ENCODE results near the gene CHRNB4.
"Not testable (repeated sequence)": the region's sequence is repeated elsewhere in the genome, so short reads cannot be mapped to it uniquely, and the experiment has no call there.

The CHRNB4 gene, protein sequence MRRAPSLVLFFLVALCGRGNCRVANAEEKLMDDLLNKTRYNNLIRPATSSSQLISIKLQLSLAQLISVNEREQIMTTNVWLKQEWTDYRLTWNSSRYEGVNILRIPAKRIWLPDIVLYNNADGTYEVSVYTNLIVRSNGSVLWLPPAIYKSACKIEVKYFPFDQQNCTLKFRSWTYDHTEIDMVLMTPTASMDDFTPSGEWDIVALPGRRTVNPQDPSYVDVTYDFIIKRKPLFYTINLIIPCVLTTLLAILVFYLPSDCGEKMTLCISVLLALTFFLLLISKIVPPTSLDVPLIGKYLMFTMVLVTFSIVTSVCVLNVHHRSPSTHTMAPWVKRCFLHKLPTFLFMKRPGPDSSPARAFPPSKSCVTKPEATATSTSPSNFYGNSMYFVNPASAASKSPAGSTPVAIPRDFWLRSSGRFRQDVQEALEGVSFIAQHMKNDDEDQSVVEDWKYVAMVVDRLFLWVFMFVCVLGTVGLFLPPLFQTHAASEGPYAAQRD

GRCh38 chr15:78641102-78641748 lies at the start of gene CHRNB4:
Gene CHRNB4 (minus strand): TSS chr15:78641210. CDS start chr15:78641133, 77 bp downstream.
- peak in 1 of 3 donors; percentile 36 for DNase-seq

DNA sequence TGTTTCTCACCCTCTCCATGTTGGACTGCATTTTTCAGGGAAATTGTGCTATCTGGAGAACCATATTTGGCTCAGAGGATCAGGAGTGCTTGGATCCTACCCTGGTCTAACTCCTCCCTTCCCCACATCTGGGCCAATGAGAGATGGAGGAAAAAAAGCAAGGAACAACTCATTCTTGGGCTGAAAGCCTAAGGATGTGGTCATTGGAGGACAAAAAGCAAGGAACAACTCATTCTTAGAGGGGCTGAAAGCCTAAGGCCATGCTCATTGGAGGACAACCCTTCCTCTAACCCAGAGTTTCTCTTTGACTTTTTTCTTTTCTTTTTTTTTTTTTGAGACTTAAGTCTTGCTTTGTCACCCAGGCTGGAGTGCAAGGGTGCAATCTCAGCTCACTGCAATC lies 48.6 kb upstream of the CHRNB4 start:
- DNase-seq, result no peak

DNA sequence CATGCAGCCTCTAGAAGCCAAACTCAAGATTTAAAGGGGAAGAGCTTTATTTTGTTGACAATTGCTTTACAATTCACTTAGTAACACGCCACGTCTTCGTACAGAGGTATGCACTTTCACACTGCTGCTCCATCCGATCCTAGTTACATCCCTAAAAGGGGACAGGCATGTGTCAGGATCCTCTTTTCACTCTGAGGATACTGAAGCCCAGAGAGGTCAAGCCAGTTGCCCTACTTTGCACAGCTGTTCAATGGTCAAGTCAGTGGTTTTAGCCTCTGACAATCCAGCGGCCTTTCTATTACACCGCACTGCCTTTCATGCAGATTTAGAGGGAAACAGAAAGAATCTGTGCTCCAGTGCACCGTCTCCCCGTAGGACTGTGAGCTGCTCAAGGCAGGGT lies 44.9 kb upstream of the CHRNB4 start:
- DNase-seq, result no peak

DNA sequence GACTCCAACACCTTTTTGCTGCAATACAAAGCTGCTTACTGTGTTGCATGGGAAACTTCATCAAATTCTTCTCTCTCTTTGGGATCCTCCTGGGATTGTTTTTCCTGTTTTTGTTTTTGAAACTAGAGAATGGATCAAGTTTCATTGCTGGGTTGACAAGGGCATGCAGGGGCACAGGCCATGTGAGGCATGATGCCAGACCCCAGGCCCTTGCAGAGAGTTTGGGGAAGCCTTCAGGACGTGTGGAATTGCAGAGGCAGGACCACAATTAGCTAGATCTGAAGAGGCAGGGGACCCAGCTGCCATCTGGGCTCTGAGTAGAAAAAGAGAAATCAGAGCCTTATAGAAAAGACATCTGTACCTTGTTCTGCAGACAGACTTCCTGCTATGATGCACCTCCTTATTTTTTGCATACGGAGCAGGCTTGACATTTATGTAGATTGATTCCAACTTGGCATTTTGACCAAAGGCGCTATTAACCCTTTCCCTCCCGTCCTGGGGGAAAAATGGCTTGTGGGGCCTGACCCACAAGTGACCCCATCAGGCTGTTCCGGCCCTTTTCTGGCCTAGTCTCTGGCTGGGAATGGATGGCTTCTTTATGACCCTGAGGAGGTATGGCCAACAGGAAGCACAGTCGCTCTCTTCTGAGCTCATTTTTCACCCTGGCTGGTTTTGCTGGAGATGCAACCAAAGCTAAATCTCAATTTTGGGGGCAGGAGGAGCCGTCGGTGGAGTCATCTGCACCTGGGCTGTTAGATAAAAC lies 44.3 kb upstream of the CHRNB4 start:
- DNase-seq, result no peak

DNA sequence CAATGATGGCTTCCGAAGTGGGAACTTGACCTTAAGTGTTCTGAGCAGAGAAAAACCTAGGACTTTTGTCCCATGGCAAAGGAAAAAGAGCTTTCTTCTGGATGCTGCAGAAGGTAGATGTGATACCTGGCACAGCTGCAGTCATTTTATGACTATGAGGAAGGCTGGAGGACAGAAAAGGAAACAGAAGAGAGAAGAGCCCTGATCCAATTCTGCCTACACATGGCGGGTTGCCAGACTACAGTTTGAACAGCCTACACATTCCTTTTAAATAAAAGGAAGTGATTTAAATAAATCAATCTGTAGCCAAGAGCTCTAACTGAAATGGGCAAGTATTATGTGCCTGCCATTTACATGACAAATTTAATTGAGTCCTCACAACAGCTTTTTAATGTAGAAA lies 43.6 kb upstream of the CHRNB4 start:
- peak; percentile 23 to 50 (median 47) for DNase-seq

DNA sequence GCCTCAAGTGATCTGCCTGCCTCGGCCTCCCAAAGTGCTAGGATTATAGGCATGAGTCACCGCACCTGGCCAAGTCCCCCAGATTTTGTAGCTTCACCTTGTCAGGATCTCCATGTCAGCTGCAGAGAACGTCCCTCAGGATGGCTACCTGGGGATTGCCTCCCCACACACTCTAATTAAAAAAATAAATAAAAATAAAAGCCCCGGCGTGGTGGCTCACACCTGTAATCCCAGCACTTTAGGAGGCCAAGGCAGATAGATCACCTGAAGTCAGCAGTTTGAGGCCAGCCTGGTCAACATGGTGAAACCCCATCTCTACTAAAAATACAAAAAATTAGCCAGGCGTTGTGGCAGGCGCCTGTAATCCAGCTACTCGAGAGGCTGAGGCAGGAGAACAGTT lies 42.6 kb upstream of the CHRNB4 start:
- not testable (repeated sequence) for DNase-seq

- DNase-seq, result no peak
Measured at GRCh38 chr15:78682693-78683410, 41.8 kb upstream of the CHRNB4 start.

DNA sequence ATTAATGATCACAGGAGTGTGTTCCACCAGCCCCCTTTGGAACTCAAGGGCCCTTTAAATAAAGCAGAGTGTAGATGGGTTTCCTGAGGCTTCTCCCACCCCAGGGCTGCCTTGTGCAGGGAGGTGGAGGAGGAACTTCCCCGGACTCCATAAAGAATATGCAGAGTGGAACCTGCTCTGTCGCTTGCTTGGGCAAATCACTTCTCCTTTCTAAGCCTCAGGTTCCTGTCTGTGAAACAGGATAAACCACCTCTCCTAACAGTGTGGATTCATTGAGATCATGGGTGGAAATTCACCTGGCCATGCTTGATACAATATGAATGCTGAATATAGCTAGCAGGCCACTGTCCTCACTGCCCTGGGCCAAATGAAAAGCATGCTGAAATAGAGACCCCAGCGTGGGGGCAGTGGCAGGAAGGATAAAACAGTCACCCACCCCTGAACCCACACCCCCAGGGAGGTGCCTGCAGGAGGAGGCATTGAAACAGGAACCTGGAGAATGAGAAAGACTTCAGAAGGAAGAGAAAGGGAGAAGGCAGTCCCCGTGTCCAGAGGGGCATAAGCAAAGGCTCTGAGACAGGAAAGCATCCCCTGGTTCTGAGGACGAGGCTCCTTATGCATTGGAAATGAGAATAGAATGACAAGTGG lies 41.1 kb upstream of the CHRNB4 start:
- DNase-seq, result peak in 2 of 3 donors; percentile 5 to 10

- DNase-seq, result no peak
Measured at GRCh38 chr15:78681281-78682003, 40.4 kb upstream of the CHRNB4 start.

GRCh38 chr15:78680431-78681075 lies 39.5 kb upstream of the CHRNB4 start:
- DNase-seq, result peak; percentile 53 to 61 (median 53)

GRCh38 chr15:78679089-78679511 lies 38.1 kb upstream of the CHRNB4 start:
- no peak for DNase-seq

GRCh38 chr15:78676424-78677110 lies 35.6 kb upstream of the CHRNB4 start:
- DNase-seq, result no peak

DNA sequence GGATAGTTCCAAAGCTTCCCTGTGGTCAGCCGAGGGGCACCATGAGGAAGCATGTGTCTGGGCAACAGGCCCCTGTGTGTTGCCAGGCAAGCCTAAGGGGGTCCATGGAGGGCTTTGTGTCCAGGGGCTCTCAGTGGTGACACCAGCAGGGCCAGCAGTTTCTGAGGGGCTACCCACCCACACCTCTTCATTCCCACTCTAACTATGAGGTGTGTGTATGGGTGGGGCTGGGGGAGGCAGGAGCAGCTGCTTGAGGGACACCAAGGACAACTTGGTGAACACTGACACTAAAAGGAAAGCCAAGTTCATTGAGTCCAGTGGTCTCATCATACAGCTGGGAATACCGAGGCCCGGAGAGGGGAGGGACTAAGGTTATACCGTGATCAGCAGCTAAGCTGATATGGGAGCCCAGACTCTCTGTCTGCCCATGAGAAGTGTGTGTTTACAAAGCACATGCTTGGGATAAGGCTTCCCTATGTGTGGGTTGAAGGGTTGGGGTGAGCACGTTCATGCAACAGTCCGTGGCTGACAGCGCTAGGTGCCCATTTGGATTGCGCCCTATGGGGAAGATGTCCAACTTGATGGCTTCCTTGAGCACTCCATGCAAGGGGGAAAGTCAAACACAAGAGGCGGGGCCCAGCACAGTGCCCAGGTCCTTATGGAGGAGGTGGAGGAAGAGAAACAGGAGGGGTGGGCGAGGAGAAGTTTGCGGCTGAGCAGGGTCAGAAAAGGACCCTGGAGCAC lies 34.8 kb upstream of the CHRNB4 start:
- no peak for DNase-seq

DNA sequence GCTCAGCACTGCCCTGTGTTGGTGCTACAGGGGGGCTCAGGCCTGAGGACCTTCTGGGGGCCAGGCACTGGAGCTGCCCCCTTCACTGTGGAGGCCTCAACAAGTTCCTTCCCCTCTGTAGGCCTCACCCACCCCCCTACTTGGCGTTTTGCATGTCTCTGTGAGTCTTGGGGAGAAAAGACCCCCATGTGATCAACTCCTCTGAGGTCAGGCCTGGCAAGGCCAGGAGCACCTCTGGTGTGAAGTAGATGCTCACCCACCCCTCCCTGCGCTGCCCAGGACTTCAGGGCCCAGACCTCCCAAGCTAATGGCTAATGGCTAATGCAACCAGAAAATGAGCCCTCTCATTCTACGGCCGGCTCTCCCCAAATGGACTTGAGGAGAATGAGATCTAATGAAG lies 34.2 kb upstream of the CHRNB4 start:
- DNase-seq, result no peak

DNA sequence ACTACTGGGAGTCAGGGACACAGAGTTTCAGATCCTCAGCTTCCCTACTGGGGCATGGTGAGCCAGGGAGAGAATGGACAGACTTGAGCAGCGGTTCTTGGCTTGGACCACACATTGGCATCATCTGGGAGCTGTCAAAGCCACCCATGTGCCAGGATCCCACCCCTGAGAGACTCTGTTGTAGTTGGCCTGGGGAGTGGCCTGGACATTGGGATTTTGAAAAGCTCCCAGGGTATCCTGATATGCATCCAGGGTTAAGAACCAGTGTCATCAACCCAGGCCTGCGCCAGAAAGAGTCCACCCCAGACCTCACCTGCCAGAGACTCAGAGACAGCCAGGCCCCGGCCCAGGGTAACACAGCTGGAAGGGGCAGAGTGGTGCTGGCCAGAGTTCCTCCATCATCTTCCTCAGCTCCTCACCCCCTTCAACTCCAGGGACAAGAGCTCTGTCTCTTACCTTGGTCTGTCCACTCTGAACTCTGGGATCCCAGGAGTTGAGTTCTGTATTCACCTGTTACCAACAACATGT lies 33.0 kb upstream of the CHRNB4 start:
- DNase-seq, result no peak

DNA sequence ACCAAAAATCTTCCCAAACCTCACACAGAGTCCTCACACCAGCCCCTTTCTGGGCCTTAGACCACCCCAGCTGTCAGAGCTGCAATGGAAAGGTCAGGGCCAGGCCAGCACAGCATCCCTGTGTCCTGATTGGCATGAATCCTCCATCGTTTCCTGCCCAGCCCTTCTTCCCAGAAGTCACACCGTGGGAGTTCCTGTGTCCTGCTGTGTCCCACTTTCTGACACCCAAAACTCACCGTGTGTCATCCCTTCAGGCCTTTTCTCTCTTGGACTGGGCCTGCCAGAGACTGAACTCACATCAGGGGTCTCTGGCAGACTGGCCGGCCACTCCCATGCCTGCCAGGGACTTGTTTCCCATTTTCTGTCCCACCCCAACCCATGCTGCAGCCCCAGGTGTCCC lies 32.5 kb upstream of the CHRNB4 start:
- no peak for DNase-seq

DNA sequence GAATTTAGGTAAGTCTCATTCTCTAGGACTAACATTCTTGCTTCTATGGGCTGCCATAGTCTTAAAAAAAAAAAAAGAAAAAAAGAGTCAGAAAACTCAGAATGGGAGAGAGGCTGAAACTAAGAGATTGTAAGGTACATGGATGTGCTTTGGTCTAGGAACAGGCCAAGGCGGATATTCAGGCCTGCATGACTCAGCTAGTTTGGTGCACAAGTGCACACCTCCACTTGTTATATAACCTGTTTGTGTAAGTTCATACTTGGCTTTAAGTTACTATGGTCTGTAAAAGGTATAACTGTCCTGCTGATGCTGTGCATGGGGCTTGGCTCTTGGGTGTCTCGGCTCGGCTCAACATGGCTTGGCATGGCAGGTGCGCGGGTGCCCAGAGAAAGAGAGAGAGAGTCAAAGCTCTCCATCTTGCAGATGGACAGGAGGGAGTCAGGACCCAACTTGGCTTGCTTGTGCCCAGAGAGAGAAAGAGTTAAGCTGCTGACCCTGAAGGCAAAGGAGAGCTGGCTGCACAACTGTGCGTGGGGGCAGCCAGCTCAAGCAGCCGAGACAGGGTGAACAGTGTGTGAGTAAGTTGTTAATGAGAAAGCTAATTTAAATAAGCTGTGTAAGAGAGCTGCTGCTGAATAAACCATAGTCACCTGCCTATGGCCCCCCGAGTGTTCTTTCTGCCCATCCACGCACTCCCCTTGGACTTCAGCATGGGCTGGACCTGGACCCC lies 31.4 kb upstream of the CHRNB4 start:
- DNase-seq, result no peak

- no peak for DNase-seq
Measured at GRCh38 chr15:78671626-78672211, 30.7 kb upstream of the CHRNB4 start.
